HepG2 (cell line): ENCODE results near the gene SVBP. TPM values are rescaled to one million over a fixed set of nuclear protein-coding genes. Genes with fewer than 3 reads are reported as not detected.

Experiments used
- CC2D1A ChIP-seq: sonication (generic); formaldehyde crosslinking; IDR thresholded peaks from 2 replicates; pipeline ENCODE4 v1.8.1; 2023; ENCODE audit warnings: mild to moderate bottlenecking, missing genetic modification reagents
- ERF ChIP-seq: IDR thresholded peaks from 2 replicates; pipeline ENCODE4 v1.6.1; 2018; ENCODE audit warnings: missing biosample characterization, missing genetic modification reagents
- NONO ChIP-seq, 2 experiments: fragments of 450-650 bp in 1 of 2; sonication (generic) in 1 of 2; formaldehyde crosslinking in 1 of 2; IDR thresholded peaks in 1 of 2; conservative IDR thresholded peaks in 1 of 2; 2 replicates each; pipeline versions ENCODE4 v1.6.1 to v1.8.0; 2017 to 2022; ENCODE audit warnings: mild to moderate bottlenecking in 1 of 2, missing genetic modification reagents in 1 of 2, moderate library complexity in 1 of 2
- POLR2A ChIP-seq, 2 experiments: IDR thresholded peaks; 2 replicates each; pipeline ENCODE4 v1.6.1; 2011; ENCODE audit warnings: low read depth in 2 of 2, low read length in 2 of 2, mild to moderate bottlenecking in 1 of 2, moderate library complexity in 1 of 2; ENCODE audit not compliant: insufficient read depth in 1 of 2
- RAD21 ChIP-seq: fragments of 450-650 bp; formaldehyde crosslinking; IDR thresholded peaks from 2 replicates; pipeline ENCODE4 v1.5.0; 2020; ENCODE audit warnings: mild to moderate bottlenecking
- RNF2 ChIP-seq: fragments of 450-650 bp; conservative IDR thresholded peaks from 2 replicates; pipeline ENCODE4 v1.6.1; 2016; ENCODE audit warnings: low read depth
- SALL1 ChIP-seq: sonication (generic); formaldehyde crosslinking; IDR thresholded peaks from 2 replicates; pipeline ENCODE4 v1.8.0; 2022; ENCODE audit warnings: mild to moderate bottlenecking, missing genetic modification reagents
- ZBTB7B ChIP-seq: sonication (generic); formaldehyde crosslinking; IDR thresholded peaks from 2 replicates; pipeline ENCODE4 v1.4.0; 2020; ENCODE audit warnings: missing genetic modification reagents
- ZNF251 ChIP-seq: sonication (generic); formaldehyde crosslinking; IDR thresholded peaks from 2 replicates; pipeline ENCODE4 v1.9.0; 2021; ENCODE audit warnings: mild to moderate bottlenecking, missing genetic modification reagents
- ZNF292 ChIP-seq: sonication (generic); formaldehyde crosslinking; IDR thresholded peaks from 2 replicates; pipeline ENCODE4 v1.8.1; 2022; ENCODE audit warnings: mild to moderate bottlenecking, low read depth, missing genetic modification reagents, borderline replicate concordance
- ZNF556 ChIP-seq: sonication (generic); formaldehyde crosslinking; IDR thresholded peaks from 2 replicates; pipeline ENCODE4 v1.4.0; 2020; ENCODE audit warnings: mild to moderate bottlenecking, missing genetic modification reagents, borderline replicate concordance
- polyA plus RNA-seq, 8 experiments: library from polyadenylated mRNA; depleted of rRNA in 3 of 8; stranded (reverse) in 7 of 8; unstranded in 1 of 8; fragments of >200 nt; fragmentation: Illumina TruSeq in 4 of 8; extraction: Trizol in 4 of 8; gene quantifications; 2 replicates each; pipeline versions ENCODE4 v1.2.1 to v1.2.3, GENCODE V29; 2011 to 2016; ENCODE audit warnings: low read depth in 4 of 8, missing spikeins in 1 of 8, mixed read lengths in 1 of 8; ENCODE audit not compliant: insufficient read depth in 1 of 8
- total RNA-seq, 5 experiments: library from RNA; depleted of rRNA; stranded (reverse); fragments of >200 nt; fragmentation: Illumina TruSeq; extraction: Trizol; gene quantifications; 2 replicates each; pipeline ENCODE4 v1.2.3, GENCODE V29; 2016; ENCODE audit warnings: low read depth in 1 of 5
- TF ChIP-seq, protein P1 (sequence below): sonication (generic); formaldehyde crosslinking; IDR thresholded peaks from 2 replicates; pipeline ENCODE4 v1.4.0; 2020; ENCODE audit warnings: missing genetic modification reagents
- TF ChIP-seq, protein P2 (sequence below): IDR thresholded peaks from 2 replicates; pipeline ENCODE4 v1.6.1; 2012; ENCODE audit warnings: inconsistent platforms
- TF ChIP-seq, protein P3 (sequence below): sonication (generic); formaldehyde crosslinking; IDR thresholded peaks from 2 replicates; pipeline ENCODE4 v1.4.0; 2020; ENCODE audit warnings: missing genetic modification reagents
- TF ChIP-seq, protein P4 (sequence below): sonication (generic); formaldehyde crosslinking; IDR thresholded peaks from 2 replicates; pipeline ENCODE4 v1.8.0; 2022; ENCODE audit warnings: mild to moderate bottlenecking, missing genetic modification reagents, moderate library complexity
- TF ChIP-seq, protein P5 (sequence below): sonication (generic); formaldehyde crosslinking; IDR thresholded peaks from 2 replicates; pipeline ENCODE4 v1.8.0; 2022; ENCODE audit warnings: mild to moderate bottlenecking, missing genetic modification reagents, moderate library complexity
- TF ChIP-seq, protein P6 (sequence below): sonication (generic); formaldehyde crosslinking; IDR thresholded peaks from 2 replicates; pipeline ENCODE4 v1.5.0; 2020; ENCODE audit warnings: mild to moderate bottlenecking, missing genetic modification reagents, borderline replicate concordance

Gene SVBP
- total and polyA plus RNA-seq, 2 of the 13 experiments (the other 11 are each of a cell fraction or from before 2014, with no cell fraction given): 28.8 to 48.2 TPM

DNA sequence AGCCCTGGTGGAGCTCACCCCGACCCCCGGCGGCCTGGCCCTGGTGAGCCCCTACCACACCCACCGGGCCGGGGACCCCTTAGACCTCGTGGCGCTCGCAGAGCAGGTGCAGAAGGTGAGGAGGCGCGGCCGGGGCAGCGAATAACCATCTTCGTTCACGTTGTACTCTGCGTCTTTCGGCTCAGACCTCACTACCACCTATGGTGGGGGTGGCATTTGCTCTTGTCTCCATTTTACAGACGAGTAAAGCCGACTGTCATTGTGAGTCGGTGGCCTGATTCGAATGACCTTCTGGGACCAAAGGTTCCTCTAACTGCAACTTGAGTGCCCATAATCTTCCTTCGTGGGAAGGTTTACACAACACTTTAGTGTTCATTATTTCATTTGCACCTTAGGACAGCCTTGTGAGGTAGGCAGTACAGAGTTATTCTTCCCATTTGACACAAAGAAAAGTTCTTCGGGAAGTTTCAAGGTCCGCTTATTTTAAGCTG, 49.6 kb downstream of the SVBP start (continued):
- TF ChIP-seq ERF (CRISPR knock-in tag): no peak
- peak; percentile 55; the same call in 1 of the 2 replicates for TF ChIP-seq ZNF292 (CRISPR knock-in tag)
- TF ChIP-seq, protein P1, sequence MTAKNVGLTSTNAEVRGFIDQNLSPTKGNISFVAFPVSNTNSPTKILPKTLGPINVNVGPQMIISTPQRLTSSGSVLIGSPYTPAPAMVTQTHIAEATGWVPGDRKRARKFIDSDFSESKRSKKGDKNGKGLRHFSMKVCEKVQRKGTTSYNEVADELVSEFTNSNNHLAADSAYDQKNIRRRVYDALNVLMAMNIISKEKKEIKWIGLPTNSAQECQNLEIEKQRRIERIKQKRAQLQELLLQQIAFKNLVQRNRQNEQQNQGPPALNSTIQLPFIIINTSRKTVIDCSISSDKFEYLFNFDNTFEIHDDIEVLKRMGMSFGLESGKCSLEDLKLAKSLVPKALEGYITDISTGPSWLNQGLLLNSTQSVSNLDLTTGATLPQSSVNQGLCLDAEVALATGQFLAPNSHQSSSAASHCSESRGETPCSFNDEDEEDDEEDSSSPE (CRISPR knock-in tag): peak; percentile 13; the same call in 1 of the 2 replicates
- 0 out of 2 replicates have a peak, but pooled peaks have one; percentile 22 for TF ChIP-seq CC2D1A (CRISPR knock-in tag)
- TF ChIP-seq, protein P2, sequence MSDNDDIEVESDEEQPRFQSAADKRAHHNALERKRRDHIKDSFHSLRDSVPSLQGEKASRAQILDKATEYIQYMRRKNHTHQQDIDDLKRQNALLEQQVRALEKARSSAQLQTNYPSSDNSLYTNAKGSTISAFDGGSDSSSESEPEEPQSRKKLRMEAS: peak; percentile 70
- no peak for TF ChIP-seq RNF2
- peak in 1 of 2 experiments; percentile 6; a peak in 1 of 4 replicates for TF ChIP-seq POLR2A (IDR thresholded peaks at IDR 0.05; ENCODE audit: insufficient read depth in 1 of 2, low read depth in 2 of 2, low read length in 2 of 2)
- peak; percentile 45; the same call in 1 of the 2 replicates for TF ChIP-seq ZBTB7B (CRISPR knock-in tag)
- no peak for TF ChIP-seq ZNF556 (CRISPR knock-in tag)
- TF ChIP-seq RAD21 (CRISPR knock-in tag): peak; percentile 21; the same call in 1 of the 2 replicates
- TF ChIP-seq, protein P3, sequence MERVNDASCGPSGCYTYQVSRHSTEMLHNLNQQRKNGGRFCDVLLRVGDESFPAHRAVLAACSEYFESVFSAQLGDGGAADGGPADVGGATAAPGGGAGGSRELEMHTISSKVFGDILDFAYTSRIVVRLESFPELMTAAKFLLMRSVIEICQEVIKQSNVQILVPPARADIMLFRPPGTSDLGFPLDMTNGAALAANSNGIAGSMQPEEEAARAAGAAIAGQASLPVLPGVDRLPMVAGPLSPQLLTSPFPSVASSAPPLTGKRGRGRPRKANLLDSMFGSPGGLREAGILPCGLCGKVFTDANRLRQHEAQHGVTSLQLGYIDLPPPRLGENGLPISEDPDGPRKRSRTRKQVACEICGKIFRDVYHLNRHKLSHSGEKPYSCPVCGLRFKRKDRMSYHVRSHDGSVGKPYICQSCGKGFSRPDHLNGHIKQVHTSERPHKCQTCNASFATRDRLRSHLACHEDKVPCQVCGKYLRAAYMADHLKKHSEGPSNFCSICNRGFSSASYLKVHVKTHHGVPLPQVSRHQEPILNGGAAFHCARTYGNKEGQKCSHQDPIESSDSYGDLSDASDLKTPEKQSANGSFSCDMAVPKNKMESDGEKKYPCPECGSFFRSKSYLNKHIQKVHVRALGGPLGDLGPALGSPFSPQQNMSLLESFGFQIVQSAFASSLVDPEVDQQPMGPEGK: peak; percentile 41; the same call in 1 of the 2 replicates
- TF ChIP-seq SALL1: peak; percentile 13; the same call in 1 of the 2 replicates
- TF ChIP-seq, protein P4, sequence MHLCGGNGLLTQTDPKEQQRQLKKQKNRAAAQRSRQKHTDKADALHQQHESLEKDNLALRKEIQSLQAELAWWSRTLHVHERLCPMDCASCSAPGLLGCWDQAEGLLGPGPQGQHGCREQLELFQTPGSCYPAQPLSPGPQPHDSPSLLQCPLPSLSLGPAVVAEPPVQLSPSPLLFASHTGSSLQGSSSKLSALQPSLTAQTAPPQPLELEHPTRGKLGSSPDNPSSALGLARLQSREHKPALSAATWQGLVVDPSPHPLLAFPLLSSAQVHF (CRISPR knock-in tag): no peak
- TF ChIP-seq, protein P5, sequence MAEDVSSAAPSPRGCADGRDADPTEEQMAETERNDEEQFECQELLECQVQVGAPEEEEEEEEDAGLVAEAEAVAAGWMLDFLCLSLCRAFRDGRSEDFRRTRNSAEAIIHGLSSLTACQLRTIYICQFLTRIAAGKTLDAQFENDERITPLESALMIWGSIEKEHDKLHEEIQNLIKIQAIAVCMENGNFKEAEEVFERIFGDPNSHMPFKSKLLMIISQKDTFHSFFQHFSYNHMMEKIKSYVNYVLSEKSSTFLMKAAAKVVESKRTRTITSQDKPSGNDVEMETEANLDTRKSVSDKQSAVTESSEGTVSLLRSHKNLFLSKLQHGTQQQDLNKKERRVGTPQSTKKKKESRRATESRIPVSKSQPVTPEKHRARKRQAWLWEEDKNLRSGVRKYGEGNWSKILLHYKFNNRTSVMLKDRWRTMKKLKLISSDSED: no peak
- TF ChIP-seq ZNF251: no peak
- no peak for TF ChIP-seq NONO (IDR thresholded peaks at IDR 0.05)
- TF ChIP-seq NONO (CRISPR knock-in tag; conservative IDR thresholded peaks at IDR 0.05): peak; percentile 4; the same call in 1 of the 2 replicates
- TF ChIP-seq, protein P6, sequence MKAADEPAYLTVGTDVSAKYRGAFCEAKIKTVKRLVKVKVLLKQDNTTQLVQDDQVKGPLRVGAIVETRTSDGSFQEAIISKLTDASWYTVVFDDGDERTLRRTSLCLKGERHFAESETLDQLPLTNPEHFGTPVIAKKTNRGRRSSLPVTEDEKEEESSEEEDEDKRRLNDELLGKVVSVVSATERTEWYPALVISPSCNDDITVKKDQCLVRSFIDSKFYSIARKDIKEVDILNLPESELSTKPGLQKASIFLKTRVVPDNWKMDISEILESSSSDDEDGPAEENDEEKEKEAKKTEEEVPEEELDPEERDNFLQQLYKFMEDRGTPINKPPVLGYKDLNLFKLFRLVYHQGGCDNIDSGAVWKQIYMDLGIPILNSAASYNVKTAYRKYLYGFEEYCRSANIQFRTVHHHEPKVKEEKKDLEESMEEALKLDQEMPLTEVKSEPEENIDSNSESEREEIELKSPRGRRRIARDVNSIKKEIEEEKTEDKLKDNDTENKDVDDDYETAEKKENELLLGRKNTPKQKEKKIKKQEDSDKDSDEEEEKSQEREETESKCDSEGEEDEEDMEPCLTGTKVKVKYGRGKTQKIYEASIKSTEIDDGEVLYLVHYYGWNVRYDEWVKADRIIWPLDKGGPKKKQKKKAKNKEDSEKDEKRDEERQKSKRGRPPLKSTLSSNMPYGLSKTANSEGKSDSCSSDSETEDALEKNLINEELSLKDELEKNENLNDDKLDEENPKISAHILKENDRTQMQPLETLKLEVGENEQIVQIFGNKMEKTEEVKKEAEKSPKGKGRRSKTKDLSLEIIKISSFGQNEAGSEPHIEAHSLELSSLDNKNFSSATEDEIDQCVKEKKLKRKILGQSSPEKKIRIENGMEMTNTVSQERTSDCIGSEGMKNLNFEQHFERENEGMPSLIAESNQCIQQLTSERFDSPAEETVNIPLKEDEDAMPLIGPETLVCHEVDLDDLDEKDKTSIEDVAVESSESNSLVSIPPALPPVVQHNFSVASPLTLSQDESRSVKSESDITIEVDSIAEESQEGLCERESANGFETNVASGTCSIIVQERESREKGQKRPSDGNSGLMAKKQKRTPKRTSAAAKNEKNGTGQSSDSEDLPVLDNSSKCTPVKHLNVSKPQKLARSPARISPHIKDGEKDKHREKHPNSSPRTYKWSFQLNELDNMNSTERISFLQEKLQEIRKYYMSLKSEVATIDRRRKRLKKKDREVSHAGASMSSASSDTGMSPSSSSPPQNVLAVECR (CRISPR knock-in tag): no peak
